ENCODE measurements around the gene RNF8.
"Not testable (repeated sequence)": the region's sequence is repeated elsewhere in the genome, so short reads cannot be mapped to it uniquely, and the experiment has no call there.

RNF8 gene

DNA sequence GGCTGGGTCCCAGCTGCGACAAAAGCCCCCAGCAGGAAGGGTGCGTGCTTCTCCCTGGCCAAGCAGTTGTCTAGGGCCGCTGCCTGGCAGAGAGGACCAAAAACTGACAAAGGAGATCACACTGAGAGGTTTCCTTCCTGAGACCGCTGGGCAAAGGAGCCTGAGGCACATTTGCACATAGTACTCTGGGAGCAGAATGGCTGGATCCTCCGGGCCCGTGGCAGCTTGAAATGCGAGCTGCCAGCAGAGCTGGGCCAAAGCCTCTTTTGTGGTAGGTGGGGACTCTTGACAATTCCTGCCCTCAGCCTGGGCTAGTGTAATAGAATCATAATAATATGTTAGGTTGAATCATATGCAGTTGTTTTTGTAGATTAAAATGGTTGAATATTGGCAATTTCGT lies 33.1 kb upstream of the RNF8 start:
- no peak for DNase-seq (ENCODE audit: low read depth, low spot score)
- TF ChIP-seq, protein P1, sequence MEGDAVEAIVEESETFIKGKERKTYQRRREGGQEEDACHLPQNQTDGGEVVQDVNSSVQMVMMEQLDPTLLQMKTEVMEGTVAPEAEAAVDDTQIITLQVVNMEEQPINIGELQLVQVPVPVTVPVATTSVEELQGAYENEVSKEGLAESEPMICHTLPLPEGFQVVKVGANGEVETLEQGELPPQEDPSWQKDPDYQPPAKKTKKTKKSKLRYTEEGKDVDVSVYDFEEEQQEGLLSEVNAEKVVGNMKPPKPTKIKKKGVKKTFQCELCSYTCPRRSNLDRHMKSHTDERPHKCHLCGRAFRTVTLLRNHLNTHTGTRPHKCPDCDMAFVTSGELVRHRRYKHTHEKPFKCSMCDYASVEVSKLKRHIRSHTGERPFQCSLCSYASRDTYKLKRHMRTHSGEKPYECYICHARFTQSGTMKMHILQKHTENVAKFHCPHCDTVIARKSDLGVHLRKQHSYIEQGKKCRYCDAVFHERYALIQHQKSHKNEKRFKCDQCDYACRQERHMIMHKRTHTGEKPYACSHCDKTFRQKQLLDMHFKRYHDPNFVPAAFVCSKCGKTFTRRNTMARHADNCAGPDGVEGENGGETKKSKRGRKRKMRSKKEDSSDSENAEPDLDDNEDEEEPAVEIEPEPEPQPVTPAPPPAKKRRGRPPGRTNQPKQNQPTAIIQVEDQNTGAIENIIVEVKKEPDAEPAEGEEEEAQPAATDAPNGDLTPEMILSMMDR (IDR thresholded peaks at IDR 0.05; ENCODE audit: insufficient read depth, low read length, missing control alignments) = no peak
- CTCF ChIA-PET = interaction anchor here (0.7 to 1.5 kb wide), 7 partner anchors 14 to 372 kb away, joined by 3 to 7 read pairs (median 4); no protein-coding TSS in a partner anchor
- no peak overlapping the region for H3K4me3 ChIP-seq (ENCODE audit: low read depth, low read length)
- POLR2A ChIA-PET = no interaction called here

DNA sequence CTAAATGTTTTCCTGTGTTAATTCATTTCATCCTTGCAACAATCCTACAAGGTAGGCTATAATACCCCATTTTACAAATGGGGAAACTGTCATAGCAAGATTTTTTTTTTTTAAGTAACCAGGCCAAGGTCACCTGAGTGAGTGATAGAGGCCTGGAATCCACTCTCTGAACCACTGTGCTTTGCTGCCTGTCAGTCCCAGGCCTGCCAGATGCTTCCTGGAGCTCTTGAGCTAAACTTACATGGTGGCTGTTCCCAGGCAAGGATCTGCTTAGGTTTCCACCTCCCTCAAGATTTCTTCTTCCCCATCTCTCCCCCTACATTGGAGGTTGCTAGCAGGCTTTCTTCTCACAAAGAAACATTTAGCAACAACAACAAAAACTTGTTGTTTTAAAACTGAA lies 32.7 kb upstream of the RNF8 start:
- H3K4me3 ChIP-seq (ENCODE audit: low read depth, low read length) = no peak overlapping the region
- TF ChIP-seq, protein P1 (IDR thresholded peaks at IDR 0.05; ENCODE audit: insufficient read depth, low read length, missing control alignments) = no peak
- ChIA-PET POLR2A (no interaction called here), CTCF (interaction anchor here (0.7 to 1.5 kb wide), 5 partner anchors 17 to 371 kb away, joined by 3 to 7 read pairs (median 4); no protein-coding TSS in a partner anchor)
- no peak for DNase-seq (ENCODE audit: low read depth, low spot score)

DNA sequence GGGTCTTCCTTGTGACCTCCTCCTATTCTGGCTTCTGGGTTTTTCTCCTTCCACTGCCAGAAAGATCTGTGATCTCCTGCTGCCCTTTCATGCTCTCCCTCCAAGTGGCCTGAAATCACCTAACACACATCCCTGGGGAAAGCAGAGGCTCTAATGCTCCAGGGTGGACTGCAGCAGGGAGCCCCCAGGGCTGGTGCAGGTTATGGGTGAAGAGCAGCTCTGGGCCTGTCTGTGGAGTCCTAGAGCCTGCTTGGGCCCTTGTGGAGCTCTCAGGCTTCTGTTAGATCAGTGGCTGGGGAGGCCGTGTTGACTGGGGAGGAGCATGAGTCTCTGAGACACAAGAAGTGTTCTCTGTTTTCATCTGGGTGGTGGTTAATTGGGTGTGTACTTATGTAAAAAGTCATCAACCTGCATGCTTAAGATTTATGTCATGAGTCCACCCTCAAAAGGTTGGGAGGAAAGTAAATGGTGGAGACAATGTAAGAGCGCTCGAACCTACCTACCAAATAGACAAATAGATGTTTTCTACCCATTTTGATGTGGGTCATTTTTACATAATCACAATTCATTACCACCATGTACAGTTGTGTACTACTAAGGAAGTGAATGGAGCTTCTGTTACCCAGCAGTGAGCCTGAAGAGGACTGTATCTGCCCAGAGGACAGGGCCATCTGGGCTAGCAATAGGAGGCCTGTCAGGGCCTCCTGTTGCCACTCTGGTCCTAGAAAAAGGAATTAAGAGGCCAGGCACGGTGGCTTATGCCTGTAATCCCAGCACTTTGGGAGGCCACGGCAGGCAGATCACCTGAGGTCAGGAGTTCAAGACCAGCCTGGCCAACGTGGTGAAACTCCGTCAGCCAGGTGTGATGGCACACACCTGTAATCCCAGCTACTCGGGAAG lies 32.0 kb upstream of the RNF8 start:
- no peak for DNase-seq (ENCODE audit: low read depth, low spot score)
- H3K4me3 ChIP-seq (ENCODE audit: low read depth, low read length) = no peak overlapping the region
- CTCF ChIA-PET = interaction anchor here (0.7 to 1.0 kb wide), 3 partner anchors 9 to 370 kb away, joined by 3 read pairs; no protein-coding TSS in a partner anchor
- TF ChIP-seq, protein P1 (IDR thresholded peaks at IDR 0.05; ENCODE audit: insufficient read depth, low read length, missing control alignments) = no peak
- POLR2A ChIA-PET = no interaction called here

DNA sequence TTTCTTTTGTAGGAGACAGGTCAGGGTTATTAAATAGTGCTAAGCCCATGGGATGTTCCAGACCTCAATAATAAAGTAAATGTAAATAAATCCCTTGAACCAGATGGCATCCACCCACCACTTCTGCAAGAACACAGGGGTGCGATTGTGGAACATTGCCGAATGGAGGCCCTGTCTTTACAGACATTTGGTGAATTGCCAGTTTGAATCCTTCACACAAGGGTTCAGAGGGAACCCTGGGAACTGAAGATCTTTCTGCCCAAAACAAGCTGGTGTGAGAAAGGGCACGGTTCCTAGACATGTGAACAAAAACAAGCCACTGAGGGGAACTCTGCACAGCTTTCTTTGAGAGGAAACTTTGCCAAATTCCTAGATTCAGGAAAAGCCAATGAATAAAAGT lies 30.2 kb upstream of the RNF8 start:
- no peak overlapping the region for H3K4me3 ChIP-seq (ENCODE audit: low read depth, low read length)
- POLR2A ChIA-PET = no interaction called here
- no peak for DNase-seq (ENCODE audit: low read depth, low spot score)
- CTCF ChIA-PET = interaction anchor here (0.7 to 5.9 kb wide), 9 partner anchors 11 to 368 kb away, joined by 3 to 124 read pairs (median 7); no protein-coding TSS in a partner anchor
- TF ChIP-seq, protein P1 (IDR thresholded peaks at IDR 0.05; ENCODE audit: insufficient read depth, low read length, missing control alignments) = no peak

DNA sequence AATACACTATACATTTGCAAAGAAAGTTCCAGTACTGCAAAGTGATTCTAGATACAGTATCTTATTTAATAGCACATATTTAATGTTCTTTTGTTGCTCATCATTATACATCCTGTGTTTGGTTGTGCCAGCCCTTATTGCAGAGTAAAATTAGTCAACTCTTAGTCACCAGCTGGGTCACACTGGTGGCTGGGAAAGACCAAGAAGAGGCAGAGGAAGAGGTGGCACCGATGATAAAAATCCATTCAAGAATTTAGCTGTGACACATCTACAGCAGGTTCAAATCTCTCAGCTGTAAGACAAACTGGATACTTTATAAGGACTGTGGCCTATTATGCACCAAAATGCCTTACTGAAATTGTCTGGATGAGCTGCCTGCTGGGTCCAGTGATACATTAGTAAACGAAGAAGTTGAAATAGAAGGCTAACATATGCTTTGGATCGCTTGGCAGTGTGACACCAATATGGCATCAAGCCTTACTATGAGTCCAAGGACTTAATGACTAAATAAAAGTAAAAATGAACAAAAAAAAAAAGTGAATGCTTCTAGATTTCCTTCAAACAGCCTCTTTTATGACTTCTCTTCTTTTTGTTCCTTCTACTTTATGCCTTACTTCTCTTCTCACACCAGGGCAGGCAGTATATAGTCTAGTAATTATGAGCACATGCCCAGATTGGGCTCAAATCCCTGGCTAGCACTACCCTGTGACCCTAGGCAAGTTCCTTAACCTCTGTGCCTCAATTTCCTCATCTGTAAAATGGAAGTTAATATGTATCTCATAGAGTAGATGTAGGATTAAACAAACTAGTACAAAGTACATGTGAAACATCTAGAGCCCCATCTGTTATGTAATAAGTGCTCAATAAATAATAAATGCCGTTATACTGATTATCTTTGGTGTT lies 29.4 kb upstream of the RNF8 start:
- ChIA-PET POLR2A (no interaction called here), CTCF (interaction anchor here (0.6 to 5.9 kb wide), 18 partner anchors 10 to 1106 kb away, joined by 3 to 124 read pairs (median 6); partner anchors contain the start of gene RNF8)
- no peak for DNase-seq (ENCODE audit: low read depth, low spot score)
- no peak overlapping the region for H3K4me3 ChIP-seq (ENCODE audit: low read depth, low read length)
- TF ChIP-seq, protein P1 (IDR thresholded peaks at IDR 0.05; ENCODE audit: insufficient read depth, low read length, missing control alignments) = no peak

DNA sequence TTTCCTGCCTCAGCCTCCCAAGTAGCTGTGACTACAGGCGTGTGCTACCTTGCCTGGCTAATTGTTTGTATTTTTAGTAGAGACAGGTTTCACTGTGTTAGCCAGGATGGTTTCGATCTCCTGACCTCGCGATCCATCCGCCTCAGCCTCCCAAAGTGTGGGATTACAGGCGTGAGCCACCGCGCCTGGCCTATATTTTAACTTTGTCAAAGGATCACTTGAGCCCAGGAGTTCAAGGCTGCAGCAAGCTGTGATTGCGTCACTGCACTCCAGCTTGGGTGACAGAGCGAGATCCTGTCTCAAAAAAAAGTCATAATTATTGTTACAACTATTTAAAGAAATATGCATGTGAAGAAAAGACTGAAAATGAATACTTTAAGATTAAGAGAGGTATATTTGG lies 23.4 kb upstream of the RNF8 start:
- POLR2A ChIA-PET; H3K4me3 ChIP-seq (ENCODE audit: low read depth, low read length); CTCF ChIA-PET; DNase-seq (ENCODE audit: low read depth, low spot score): not testable (repeated sequence)
